GM19467 (cell line): ENCODE data around the gene LAMB3.

Experiments
- ATAC-seq: cut with Tn5 transposase; IDR thresholded peaks from one replicate; pipeline ENCODE4 v1.9.1; 2021; ENCODE audit warnings: mild to moderate bottlenecking, moderate library complexity; ENCODE audit not compliant: unreplicated experiment

The LAMB3 gene

GRCh38 chr1:209662879-209663327 is 10.7 kb upstream of the LAMB3 start:
- no peak for ATAC-seq

DNA sequence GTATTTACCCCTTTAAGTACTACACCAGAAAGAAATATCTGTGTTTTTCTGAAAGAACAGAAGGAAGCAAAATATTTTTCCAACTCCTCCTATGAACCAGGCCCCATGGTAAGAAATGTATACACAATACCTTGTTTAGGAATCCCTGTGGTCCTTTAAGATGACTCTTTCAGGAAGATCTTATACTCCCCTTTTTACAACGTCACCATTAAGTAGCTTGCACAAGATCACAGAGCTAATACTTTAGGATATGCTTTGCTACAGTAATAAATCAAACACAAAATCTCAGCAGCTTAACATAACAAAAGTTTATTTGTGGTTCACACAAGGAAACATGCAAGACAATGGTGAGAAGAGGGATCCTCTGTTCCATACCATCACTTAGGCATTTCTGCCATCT is 8.8 kb upstream of the LAMB3 start:
- ATAC-seq: no peak

DNA sequence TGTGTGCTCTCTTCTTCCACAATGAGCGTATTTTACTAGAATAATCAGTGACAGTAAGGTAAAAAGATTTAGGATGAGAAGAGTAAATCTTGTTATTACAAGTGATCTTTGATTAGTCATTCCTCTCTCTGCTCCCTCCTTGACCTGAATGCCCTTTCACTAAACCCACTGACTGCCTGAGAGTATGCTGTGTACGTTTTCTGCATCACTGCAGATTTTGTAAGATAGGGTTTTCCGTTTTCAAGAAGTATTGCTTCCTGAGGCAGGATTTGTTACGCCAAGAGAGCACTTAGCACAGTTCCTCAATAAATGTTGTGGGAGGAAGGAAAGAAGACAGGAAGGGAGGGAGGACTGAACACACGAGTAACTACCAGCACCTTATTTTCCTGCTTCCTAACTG is 7.7 kb upstream of the LAMB3 start:
- peak; percentile 78 for ATAC-seq

GRCh38 chr1:209657918-209658317 is 5.7 kb upstream of the LAMB3 start:
- no peak for ATAC-seq

GRCh38 chr1:209657140-209657879 is 5.1 kb upstream of the LAMB3 start:
- ATAC-seq: no peak

GRCh38 chr1:209655411-209656231 is 3.4 kb upstream of the LAMB3 start:
- no peak for ATAC-seq

- ATAC-seq: peak; percentile 43
Observed at GRCh38 chr1:209653915-209654351, 1.7 kb upstream of the LAMB3 start.

- no peak for ATAC-seq
Observed at GRCh38 chr1:209652873-209653401, 712 bp upstream of the LAMB3 start.

DNA sequence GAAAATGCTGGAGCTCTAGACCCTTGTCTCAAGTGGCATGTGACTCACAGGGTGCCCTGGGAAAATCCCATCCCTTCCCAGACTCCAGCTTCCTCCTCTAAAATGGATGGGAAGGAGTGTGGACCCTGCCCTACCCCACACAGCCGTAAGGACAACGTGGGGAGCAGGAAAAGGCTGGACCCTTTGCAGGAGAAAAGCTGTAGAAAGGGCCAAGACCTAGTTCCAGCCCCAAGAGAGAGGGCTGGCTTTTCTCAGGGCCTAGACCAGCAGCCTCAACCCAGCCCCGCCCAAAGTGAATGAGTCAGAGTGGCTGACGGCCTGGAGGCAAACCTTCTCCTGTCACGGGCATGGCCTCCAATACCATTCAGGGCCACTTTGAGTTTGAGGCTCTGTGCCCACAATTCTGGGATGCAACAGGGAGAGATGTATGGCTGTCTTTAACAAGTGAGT is 1.1 kb downstream of the LAMB3 start:
- ATAC-seq: peak; percentile 42

GRCh38 chr1:209650454-209650853 is 1.8 kb downstream of the LAMB3 start:
- no peak for ATAC-seq

GRCh38 chr1:209648931-209649776 is 3.1 kb downstream of the LAMB3 start:
- no peak for ATAC-seq

DNA sequence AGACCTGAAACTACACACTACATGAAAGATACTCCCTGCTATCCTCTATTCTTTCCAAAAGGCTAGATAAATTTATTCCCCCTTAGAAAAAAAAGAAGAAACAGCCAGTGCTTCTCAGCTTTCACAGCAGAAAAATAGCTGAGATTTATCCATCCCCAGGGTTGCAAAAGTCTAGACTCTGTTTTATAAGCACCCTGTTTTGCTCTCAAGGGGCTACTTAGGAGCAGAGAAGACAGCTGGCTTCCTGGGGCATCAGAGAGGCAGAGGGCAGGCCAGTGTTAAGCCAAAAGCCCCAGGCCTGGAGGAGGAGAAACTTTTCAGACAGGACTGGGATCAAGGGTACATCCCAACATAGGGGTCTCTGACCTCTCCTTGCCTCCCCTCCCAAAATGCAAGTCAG is 3.9 kb downstream of the LAMB3 start:
- no peak for ATAC-seq

DNA sequence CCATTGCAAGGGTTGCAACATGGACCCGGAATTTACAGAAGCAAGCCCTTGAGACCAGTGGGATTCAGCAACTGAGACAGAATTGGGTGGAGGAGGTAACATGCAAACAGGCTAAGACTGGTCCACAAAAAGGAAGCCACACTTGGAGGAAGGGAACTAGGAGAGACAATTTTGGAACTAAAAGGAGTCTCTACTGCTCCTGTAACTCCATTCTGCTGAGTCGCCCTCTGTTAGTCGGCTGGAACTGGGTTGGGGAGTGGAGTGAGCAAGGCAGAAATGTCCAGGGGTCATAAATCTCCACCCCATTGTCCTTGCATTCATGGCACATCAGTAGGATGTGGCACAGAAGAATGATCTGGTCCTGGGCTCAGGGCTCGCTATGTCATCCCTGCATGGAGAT is 5.1 kb downstream of the LAMB3 start:
- ATAC-seq: no peak

- ATAC-seq: no peak
Observed at GRCh38 chr1:209646558-209646957, 5.7 kb downstream of the LAMB3 start.

GRCh38 chr1:209645574-209646452 is 6.4 kb downstream of the LAMB3 start:
- no peak for ATAC-seq

DNA sequence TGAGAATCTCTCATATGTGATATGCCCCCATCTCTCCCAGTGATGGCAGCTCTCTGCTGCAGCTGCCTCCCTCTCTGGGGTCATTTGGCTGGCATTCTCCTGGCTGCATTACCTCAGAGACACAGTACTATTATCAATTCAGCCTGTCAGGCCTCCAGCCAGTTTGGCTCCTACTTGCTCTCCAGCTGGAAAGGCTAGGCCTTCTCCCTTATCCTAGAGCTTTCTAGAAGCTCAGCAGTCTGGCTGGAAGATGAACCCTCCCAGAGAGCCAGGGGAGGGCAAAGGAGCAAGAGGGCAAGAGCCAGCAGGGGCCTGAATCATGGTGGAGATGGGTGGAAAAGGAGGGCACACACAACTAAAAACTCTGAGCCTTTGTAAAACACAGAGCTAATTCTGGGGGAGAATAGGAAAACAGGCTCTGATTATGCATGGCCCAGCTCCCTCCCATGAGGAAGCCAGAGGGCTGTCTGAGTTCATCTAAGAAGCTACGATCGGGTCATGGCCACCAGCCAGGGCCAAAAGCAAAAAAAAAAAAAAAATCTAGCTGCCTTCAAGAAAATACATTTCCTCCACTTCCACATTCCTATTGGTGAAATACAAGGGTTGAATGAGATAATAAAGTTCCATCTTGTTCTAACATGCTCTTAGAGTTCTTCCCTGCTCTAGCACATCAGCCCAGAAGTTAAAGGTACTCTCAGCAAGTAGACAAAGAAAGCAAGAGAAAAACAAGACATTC is 8.8 kb downstream of the LAMB3 start:
- ATAC-seq: no peak

- no peak for ATAC-seq
Observed at GRCh38 chr1:209642816-209643215, 9.4 kb downstream of the LAMB3 start.

DNA sequence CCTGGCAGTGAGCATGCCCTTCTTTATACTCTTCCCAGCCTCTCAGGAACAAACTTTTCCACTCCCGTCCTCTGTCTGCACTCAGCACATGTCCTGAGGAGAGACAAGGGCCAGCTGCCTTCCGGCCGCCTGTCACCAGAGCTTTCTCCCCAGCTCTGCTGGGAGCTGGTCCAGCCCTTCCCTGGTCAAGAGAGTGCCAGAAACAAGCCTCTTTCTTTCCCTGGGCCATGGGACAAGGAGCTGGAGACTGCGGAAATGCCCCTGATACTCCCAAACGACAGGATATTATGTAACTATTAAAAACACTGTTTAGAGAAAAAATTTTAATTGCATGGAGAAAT is 10.4 kb downstream of the LAMB3 start:
- no peak for ATAC-seq

DNA sequence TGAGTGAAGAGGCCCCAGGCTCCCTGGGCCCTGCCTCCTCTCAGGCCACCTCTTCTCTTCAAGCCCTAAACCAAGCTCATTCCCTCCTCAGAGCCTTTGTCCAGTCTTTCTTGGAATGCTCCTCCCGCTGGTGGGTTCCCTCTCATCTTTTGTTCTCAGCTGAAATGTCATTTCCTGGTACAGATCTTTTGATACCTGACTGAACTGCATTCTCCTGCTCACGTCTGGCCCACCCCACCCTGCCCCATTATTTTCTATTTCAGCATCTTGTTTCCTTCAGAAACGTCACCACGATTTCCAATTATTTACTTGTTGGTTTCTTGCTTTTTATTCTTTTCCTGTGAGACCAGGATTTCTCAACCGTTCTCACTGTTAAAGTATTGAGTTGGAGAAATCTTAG is 16.4 kb downstream of the LAMB3 start:
- no peak for ATAC-seq
